Epithelial cell of prostate (primary cell): ENCODE measurements around the gene CPSF3.

Experiments used
- DNase-seq: peaks from one replicate; pipeline ENCODE4 v3.0.0-alpha.2; 2011; ENCODE audit warnings: low read depth, low spot score
- H3K27ac ChIP-seq: fragments of 450-650 bp; 2 replicates; pipeline ENCODE4 v1.5.1; 2017; ENCODE audit warnings: mild to moderate bottlenecking

CPSF3 gene

GRCh38 chr2:9423100-9423921 lies at the start of gene CPSF3, which contains the start of gene ITGB1BP1:
Gene CPSF3, plus strand, starts transcription at chr2:9423654. Its CDS starts 120 bp downstream, at chr2:9423774.
Gene ITGB1BP1, minus strand, starts transcription at chr2:9423528. Its CDS starts 4,831 bp downstream, at chr2:9418697.
- DNase-seq: peak; percentile 78
- H3K27ac ChIP-seq: peak within 1 kb of the TSS; percentile 86

- no peak for DNase-seq
Observed at GRCh38 chr2:9374071-9374730, 49.3 kb upstream of the CPSF3 start.

GRCh38 chr2:9375857-9376428 lies 47.5 kb upstream of the CPSF3 start:
- no peak overlapping the region for H3K27ac ChIP-seq
- DNase-seq: no peak

More at GRCh38 chr2:9374071-9374730, 49.3 kb upstream of the CPSF3 start:
- H3K27ac ChIP-seq: no peak overlapping the region

GRCh38 chr2:9377461-9378097 lies 45.9 kb upstream of the CPSF3 start:
- DNase-seq: no peak
- H3K27ac ChIP-seq: peak overlapping the region; percentile 14

GRCh38 chr2:9378433-9379390 lies 44.7 kb upstream of the CPSF3 start:
- DNase-seq: no peak
- peak overlapping the region; percentile 14 for H3K27ac ChIP-seq

GRCh38 chr2:9379391-9379755 lies 44.1 kb upstream of the CPSF3 start:
- no peak overlapping the region for H3K27ac ChIP-seq
- no peak for DNase-seq

- peak overlapping the region; percentile 61 for H3K27ac ChIP-seq
- DNase-seq: no peak
Observed at GRCh38 chr2:9380702-9381628, 42.5 kb upstream of the CPSF3 start.

- DNase-seq: no peak
- no peak overlapping the region for H3K27ac ChIP-seq
Observed at GRCh38 chr2:9382604-9383235, 40.7 kb upstream of the CPSF3 start.

- no peak for DNase-seq
- peak overlapping the region; percentile 87 for H3K27ac ChIP-seq
Observed at GRCh38 chr2:9384521-9384920, 38.9 kb upstream of the CPSF3 start.

GRCh38 chr2:9385841-9386240 lies 37.6 kb upstream of the CPSF3 start:
- DNase-seq: no peak
- peak overlapping the region; percentile 87 for H3K27ac ChIP-seq

- no peak overlapping the region for H3K27ac ChIP-seq
- no peak for DNase-seq
Observed at GRCh38 chr2:9388199-9388681, 35.2 kb upstream of the CPSF3 start.

GRCh38 chr2:9388950-9389911 lies 34.2 kb upstream of the CPSF3 start:
- no peak overlapping the region for H3K27ac ChIP-seq
- no peak for DNase-seq

- no peak for DNase-seq
Observed at GRCh38 chr2:9390151-9390850, 33.2 kb upstream of the CPSF3 start.

GRCh38 chr2:9390991-9391390 lies 32.5 kb upstream of the CPSF3 start:
- DNase-seq: no peak
- H3K27ac ChIP-seq: no peak overlapping the region

More at GRCh38 chr2:9390151-9390850, 33.2 kb upstream of the CPSF3 start:
- H3K27ac ChIP-seq: no peak overlapping the region

GRCh38 chr2:9391961-9392720 lies 31.3 kb upstream of the CPSF3 start:
- no peak overlapping the region for H3K27ac ChIP-seq
- no peak for DNase-seq
